GM19193 (cell line): ENCODE data around the gene UBTD2.

ENCODE experiments used
- POLR2A ChIP-seq: IDR thresholded peaks from 4 replicates; pipeline ENCODE4 v1.6.1; 2011; ENCODE audit not compliant: insufficient read depth, insufficient read length; ENCODE audit errors: extremely low read depth

UBTD2 gene, protein sequence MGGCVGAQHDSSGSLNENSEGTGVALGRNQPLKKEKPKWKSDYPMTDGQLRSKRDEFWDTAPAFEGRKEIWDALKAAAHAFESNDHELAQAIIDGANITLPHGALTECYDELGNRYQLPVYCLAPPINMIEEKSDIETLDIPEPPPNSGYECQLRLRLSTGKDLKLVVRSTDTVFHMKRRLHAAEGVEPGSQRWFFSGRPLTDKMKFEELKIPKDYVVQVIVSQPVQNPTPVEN

GRCh38 chr5:172283020-172283861 is at the start of gene UBTD2:
Gene UBTD2 (minus strand): TSS chr5:172283764. CDS start chr5:172283665, 99 bp downstream.
- no peak for TF ChIP-seq POLR2A

DNA sequence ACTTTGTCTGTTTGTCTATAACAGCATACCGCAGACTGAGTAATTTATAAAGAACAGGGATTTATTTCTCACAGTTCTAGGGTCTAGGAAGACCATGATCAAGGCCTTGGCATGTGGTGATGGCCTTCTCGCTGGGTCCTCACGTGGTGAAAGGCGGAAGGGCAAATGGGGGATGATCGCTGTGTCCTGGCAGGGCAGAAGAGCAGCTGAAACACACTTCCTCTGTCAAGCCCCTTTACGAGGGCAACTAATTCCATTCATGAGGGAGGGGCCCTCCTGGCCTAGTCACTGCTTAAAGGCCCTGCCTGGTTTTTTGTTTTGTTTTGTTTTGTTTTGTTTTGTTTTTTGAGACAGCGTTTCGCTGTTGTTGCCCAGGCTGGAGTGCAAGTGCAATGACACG is 41.9 kb upstream of the UBTD2 start:
- TF ChIP-seq POLR2A: no peak

DNA sequence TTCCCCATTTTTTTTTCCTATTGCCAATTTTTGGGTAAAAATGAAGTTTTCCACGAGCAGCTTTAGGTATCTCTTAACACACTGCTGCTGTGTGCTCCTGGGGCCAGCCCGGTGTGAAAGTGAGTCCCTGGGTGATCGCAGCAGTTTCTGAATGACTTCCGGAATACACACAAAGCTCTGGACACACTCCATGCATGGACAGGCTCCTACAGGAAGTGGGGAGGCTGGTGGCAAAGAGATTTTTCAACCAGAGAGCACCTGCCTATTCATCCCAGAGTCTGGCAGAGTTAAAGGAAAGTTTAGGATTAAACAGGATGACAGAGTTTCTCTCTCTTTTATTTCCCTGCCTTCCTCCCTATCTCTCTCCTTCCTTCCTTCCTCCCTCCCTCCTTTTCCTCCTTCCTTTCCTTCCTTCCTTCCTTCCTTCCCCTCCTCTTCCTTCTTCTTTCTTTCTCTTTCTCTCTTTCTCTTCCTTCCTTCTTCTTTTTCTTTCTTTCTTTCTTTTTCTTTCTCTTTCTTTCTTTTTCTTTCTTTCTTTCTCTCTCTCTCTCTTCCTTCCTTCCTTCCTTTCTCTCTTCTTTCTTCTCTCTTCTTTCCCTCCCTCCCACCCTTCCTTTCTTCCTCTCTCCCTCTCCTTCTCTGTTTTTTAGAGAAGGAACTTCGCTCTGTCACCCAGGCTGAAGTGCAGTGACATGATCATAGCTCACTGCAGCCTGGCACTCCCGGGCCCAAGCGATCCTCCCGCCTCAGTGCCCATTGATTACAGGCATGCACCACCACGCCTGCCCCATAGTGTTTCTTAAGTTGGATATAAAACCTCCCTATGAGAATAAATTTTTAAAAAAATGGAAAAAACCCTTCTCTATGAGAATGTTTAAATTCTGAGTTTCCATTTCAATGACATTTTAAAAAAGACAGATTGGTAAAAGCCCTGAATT is 38.7 kb upstream of the UBTD2 start:
- no peak for TF ChIP-seq POLR2A

DNA sequence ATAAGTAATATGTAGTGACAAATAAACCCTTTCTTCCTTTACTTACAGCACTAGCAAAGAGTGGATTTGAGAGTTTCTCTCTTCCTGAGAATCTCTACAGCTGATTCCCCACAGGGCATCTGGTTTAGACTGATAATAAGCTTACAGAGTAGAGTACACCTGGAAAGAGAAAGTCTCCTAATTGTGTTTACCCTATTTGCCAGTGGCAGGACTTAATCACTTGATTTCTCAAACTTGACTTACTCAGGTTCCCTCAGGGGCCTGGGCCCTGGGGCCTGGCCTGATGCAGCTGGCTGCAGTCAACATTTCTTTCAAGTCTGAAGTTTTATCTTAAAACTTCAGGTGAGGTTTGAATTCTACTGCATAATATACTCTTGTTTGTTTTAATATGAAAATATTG is 38.0 kb upstream of the UBTD2 start:
- no peak for TF ChIP-seq POLR2A

DNA sequence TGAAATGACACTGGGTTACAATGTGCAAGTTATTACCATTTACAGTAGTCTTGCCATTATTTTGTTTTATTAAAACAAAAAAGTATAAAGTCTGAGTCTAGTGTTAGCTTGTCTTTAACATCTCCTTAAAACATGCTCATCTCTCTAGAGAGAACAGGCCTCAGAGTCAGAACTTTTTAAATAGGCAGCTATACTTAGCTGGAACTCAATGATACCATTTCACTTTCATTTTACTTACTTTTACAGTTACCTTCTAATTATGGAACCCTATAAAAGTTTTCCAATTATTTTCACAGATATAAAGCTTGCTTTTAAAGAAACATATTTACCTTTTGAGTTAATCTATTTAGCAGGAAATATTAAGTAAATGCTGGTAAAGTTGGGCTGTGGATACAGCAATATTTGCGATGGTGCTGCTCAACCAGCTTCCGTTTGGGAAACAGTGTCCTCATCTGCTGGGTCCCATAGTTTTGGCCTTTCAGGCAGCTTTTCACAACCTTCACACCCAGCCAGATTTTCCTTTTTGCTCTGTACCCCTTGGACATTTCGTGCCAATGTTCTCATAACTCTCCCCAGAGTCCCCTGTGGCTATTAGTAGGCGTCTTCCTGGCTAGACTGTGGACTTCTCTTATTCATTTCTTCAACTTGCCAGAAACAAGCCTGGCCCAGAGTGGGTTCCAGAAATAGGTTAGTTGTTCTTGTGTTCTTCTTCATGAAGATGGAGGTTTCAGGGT is 36.3 kb upstream of the UBTD2 start:
- no peak for TF ChIP-seq POLR2A

DNA sequence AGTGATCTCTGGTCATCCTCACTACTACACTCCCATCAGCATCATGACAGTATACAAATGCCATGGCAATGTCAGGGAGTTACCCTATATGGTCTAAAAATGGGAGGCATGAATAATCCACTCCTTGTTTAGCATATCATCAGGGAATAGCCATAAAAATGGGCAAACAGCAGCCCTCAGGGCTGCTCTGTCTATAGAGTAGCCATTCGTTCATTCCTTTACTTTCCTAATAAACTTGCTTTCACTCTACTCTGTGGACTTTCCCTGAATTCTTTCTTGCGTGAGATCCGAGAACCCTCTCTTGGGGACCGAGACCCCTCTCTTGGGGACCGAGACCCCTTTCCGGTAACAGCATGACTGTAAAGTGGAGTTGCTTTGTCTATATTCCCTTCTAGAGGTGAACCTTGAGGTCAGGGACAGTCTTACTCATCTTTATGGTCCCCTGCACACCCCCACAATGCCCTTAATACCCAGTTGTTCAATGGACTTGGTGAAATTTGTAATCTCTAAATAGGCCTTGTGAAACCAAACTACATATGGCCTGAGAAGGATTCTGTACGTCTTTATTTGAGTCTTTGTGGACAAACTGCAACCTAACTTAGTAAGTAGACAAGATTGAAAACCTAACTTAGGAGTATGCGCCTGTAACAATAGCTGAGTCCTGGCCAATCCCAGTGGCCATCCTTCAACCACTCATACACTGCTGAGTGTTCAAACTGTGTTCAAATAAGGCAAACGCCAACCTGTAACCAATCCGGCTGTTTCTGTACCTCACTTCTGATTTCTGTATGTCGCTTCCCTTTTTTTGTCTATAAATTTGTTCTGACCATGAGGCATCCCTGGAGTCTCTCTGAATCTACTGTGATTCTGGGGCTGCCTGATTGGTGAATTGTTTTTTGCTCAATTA is 32.3 kb upstream of the UBTD2 start:
- no peak for TF ChIP-seq POLR2A

GRCh38 chr5:172313915-172314314 is 30.4 kb upstream of the UBTD2 start:
- TF ChIP-seq POLR2A: no peak

DNA sequence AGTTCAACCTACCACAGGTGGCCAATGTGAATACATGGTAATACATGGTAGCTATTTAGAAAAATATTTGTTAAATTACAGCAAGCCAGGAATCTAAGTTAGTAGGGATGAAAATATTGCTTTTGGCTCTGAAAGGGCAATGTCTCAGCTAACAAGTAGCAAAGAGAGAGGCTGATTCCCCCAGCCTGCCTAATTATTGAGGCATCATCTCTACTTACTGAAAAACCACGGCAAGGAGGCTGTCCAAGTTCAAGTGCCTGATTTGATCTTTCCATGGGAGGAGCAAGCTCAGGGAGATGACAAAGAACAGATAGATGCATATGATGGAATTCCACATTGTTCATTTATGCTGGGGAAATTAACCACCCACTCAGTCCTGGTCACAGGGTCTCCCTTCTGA is 28.7 kb upstream of the UBTD2 start:
- TF ChIP-seq POLR2A: no peak

DNA sequence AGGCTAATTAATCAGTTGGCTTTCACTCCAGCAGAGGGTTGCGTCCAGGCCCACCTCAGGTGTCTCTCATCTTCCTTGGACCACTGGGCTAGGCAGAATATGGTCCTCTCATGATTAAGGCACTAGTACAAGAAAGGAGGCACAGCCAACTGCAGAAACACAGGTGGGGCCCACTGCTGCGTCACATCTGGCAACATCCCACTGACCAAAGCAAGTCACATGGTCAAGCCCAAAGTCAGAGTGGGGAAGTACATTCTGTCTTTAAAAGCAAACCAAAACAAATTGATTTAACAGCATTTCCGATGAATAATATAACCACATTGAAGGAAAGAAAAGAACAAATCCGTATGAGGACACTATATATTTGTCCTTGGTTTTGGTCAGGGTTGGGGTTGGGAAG is 28.0 kb upstream of the UBTD2 start:
- TF ChIP-seq POLR2A: no peak

DNA sequence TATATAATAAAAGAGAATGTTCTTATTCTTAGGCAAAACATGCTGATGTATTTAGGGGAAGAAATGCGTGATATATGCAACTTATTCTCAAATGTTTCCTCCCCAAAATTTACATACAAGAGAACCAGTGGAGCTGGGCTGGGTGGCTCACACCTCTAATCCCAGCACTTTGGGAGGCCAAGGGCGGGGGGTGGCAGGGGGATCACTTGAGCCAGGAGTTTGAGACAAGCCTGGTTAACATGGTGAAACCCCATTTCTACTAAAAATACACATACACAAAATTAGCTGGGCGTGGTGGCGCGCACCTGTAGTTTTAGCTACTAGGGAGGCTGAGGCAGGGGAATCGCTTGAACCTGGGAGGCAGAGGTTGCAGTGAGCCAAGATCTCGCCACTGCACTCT is 27.5 kb upstream of the UBTD2 start:
- no peak for TF ChIP-seq POLR2A

DNA sequence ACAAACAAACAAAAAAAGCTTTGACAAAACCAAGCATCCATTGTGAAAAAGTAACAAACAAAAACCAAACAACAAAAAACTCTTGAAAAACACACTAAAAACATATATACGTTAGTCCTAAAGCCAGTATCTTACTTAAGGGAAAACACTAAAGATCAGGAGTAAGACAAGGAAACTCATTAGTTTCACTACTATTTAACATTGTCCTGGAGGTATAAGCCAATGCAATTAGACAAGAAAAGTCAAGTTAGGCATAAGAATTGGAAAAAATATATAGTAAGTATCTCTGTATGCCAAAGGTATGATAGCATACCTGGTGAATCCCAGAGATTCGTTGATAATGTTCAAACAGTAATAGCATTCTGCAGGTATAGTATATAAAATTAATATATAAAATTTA is 21.8 kb upstream of the UBTD2 start:
- no peak for TF ChIP-seq POLR2A

GRCh38 chr5:172303572-172304335 is 20.2 kb upstream of the UBTD2 start:
- TF ChIP-seq POLR2A: no peak

GRCh38 chr5:172303162-172303561 is 19.6 kb upstream of the UBTD2 start:
- no peak for TF ChIP-seq POLR2A
